Keratinocyte (primary cell): Measurements from ENCODE around the gene SMG6.

Experiments used
- EZH2 ChIP-seq: IDR thresholded peaks from one replicate; pipeline ENCODE4 v1.6.1; 2012; ENCODE audit warnings: inconsistent platforms, mild to moderate bottlenecking, low read length, moderate library complexity
- TF ChIP-seq, protein P1 (sequence below), 3 experiments: IDR thresholded peaks in 1 of 3; conservative IDR thresholded peaks in 1 of 3; optimal IDR thresholded peaks in 1 of 3; 2 replicates in 2 of 3; 3 replicates in 1 of 3; pipeline versions ENCODE3 to v1.5.1; 2011; ENCODE audit warnings: low read length in 3 of 3, mild to moderate bottlenecking in 3 of 3, moderate library complexity in 2 of 3, control low read depth in 1 of 3, inconsistent platforms in 1 of 3; ENCODE audit not compliant: insufficient read depth in 2 of 3; ENCODE audit errors: extremely low read depth in 1 of 3

DNA sequence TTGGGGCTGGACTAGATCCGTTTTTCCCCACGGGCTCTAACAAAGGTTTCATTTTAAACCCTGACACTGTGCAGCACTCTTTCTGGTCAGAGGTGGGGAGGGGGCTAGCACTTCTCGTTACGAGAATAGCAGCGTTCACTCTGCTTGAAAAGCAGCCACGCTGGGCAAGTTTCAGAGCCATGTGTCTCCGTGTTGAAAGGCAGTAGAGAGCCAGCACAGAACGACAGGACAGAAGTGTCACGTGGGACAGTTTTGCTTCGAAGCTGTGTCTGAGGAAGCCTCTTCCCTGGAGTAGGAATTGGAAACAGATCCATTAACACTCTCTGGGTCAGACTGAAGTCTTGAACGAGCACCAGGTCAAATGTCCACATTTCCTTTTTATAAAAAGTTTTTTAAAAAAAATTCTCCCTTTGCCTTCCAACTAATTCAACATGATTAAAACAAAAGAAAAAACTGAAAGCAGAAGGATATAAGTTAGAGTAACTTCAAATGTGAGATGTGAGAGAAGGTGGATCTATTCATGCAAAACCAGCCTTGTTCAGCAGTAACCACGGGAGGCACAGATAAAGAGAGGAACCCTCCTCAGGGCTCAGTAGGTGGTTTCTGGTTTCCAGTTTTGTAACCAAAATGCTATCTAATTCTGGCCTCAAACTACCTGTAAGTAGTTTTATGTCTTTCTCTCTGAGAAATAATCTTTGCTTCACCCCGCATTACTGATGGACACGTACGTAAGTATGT is 65.0 kb downstream of the SMG6 start:
- TF ChIP-seq, protein P1, sequence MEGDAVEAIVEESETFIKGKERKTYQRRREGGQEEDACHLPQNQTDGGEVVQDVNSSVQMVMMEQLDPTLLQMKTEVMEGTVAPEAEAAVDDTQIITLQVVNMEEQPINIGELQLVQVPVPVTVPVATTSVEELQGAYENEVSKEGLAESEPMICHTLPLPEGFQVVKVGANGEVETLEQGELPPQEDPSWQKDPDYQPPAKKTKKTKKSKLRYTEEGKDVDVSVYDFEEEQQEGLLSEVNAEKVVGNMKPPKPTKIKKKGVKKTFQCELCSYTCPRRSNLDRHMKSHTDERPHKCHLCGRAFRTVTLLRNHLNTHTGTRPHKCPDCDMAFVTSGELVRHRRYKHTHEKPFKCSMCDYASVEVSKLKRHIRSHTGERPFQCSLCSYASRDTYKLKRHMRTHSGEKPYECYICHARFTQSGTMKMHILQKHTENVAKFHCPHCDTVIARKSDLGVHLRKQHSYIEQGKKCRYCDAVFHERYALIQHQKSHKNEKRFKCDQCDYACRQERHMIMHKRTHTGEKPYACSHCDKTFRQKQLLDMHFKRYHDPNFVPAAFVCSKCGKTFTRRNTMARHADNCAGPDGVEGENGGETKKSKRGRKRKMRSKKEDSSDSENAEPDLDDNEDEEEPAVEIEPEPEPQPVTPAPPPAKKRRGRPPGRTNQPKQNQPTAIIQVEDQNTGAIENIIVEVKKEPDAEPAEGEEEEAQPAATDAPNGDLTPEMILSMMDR (optimal IDR thresholded peaks at IDR 0.05 in 1 of 3, IDR thresholded peaks at IDR 0.05 in 1 of 3, conservative IDR thresholded peaks at IDR 0.05 in 1 of 3; ENCODE audit: extremely low read depth in 1 of 3, insufficient read depth in 2 of 3, low read length in 3 of 3), result no peak
- no peak for TF ChIP-seq EZH2
